ENCODE data around the gene CCR4.

DNA sequence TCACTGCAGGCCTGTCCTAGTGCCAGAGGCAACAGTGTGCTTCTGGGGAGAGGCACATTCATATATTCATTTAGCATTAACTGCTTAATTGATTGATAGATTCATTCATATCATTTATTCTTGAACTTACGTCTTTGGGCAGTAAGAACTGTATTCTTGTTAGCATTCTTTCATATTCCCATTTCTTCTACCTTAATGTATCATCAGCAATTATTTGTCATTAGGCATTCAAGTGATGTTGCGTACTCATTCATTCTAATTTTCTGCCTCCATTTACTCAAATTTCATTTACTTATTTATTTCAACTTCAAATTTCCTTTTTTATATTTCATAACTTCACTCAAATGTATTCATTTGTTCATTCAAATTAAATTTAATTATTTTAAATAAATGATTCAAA, 31.5 kb upstream of the CCR4 start:
- TF ChIP-seq, protein P1, sequence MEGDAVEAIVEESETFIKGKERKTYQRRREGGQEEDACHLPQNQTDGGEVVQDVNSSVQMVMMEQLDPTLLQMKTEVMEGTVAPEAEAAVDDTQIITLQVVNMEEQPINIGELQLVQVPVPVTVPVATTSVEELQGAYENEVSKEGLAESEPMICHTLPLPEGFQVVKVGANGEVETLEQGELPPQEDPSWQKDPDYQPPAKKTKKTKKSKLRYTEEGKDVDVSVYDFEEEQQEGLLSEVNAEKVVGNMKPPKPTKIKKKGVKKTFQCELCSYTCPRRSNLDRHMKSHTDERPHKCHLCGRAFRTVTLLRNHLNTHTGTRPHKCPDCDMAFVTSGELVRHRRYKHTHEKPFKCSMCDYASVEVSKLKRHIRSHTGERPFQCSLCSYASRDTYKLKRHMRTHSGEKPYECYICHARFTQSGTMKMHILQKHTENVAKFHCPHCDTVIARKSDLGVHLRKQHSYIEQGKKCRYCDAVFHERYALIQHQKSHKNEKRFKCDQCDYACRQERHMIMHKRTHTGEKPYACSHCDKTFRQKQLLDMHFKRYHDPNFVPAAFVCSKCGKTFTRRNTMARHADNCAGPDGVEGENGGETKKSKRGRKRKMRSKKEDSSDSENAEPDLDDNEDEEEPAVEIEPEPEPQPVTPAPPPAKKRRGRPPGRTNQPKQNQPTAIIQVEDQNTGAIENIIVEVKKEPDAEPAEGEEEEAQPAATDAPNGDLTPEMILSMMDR (IDR thresholded peaks at IDR 0.05), result no peak
- no peak for TF ChIP-seq POLR2A (IDR thresholded peaks at IDR 0.05)
